ENCODE data around the gene ADAMTS2. TPM values are rescaled to one million over a fixed set of nuclear protein-coding genes. Genes with fewer than 3 reads are reported as not detected.

Gene ADAMTS2
- total and polyA plus RNA-seq, 7 experiments from 2014 or later, result not detected

DNA sequence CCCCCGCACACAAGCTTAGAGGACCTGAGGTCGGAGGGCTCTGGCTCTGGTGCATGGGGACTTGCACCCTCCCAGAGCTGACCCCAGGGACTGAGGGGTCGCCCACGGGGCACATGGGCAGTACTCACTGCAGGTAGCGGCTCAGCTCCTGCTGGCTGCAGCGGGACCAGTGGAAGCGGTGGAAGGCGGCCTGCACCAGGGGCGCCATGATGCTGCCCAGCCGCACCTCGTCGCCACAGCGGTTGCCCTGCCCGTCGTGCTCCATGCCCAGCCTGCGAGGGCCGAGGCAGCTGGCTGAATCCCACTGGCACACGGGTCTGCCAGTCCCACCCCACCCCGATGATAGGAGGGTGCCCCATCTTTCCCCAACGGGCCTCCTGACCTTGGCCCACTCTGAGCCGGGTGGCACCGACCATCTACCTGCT is 191.3 kb downstream of the ADAMTS2 start:
- ChIA-PET POLR2A (no interaction called here), CTCF (no interaction called here)
- Mint-ChIP-seq H3K4me1 (no peaks in the 10 kb centered on the region), H3K27ac (no peak overlapping the region), H3K4me3 (no peak overlapping the region), H3K27me3 (peaks cover 0 to 4% (median 0%) of the 10 kb centered on the region in 5 donors), H3K36me3 (no peaks in the 10 kb centered on the region), H3K9me3 (no peaks in the 10 kb centered on the region)
- no peak for DNase-seq
- H3K4me3 ChIP-seq (ENCODE audit: low read length), result no peak overlapping the region
- intact Hi-C loops (cut with micrococcal nuclease), result no loop called here
- no peaks in the 10 kb centered on the region for H3K27me3 ChIP-seq (ENCODE audit: control insufficient read depth in 2 of 2, insufficient read depth in 2 of 2, low read length in 2 of 2)
- H3K9me3 ChIP-seq (ENCODE audit: control insufficient read depth in 2 of 3, low read length in 3 of 3), result no peaks in the 10 kb centered on the region
- ATAC-seq, result no peak
- H3K4me1 ChIP-seq (ENCODE audit: control insufficient read depth in 2 of 2, insufficient read depth in 2 of 2, low read length in 2 of 2), result no peaks in the 10 kb centered on the region
- no peaks in the 10 kb centered on the region for H3K36me3 ChIP-seq (ENCODE audit: control insufficient read depth in 2 of 3, insufficient read depth in 3 of 3, low read length in 3 of 3)
- no peak overlapping the region for H3K27ac ChIP-seq (ENCODE audit: low read depth, low read length)

DNA sequence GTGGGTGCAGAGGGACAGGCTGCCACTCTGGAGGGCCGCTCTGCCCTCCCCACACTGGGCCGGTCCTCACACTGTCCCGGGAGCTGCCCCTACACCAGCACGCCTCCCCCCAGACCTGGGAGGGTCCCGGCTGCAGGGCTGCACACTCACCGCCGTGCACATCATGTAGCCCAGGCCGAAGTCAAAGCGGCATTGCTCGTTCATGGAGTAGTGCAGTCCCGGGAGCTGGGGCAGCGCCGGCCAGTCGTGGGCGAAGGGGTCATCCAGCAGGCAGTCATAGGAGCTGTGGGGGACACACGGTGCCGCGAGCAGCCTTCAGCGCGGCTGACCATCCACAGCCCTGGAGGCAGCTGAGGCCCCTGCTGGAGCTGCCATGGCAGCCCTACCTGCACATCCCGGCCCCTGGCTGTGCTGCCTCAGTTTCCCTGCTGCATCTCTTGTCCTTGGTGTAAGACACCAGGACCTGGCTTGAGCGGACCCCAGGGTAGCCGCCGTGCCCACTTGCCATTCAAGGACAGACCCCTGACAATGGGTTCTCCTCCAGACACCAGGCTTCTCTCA is 191.8 kb downstream of the ADAMTS2 start:
- H3K27me3 ChIP-seq (ENCODE audit: control insufficient read depth in 2 of 2, insufficient read depth in 2 of 2, low read length in 2 of 2), result no peaks in the 10 kb centered on the region
- intact Hi-C loops (cut with micrococcal nuclease), result no loop called here
- CTCF ChIA-PET, result no interaction called here
- no peaks in the 10 kb centered on the region for H3K4me1 ChIP-seq (ENCODE audit: control insufficient read depth in 2 of 2, insufficient read depth in 2 of 2, low read length in 2 of 2)
- Mint-ChIP-seq H3K9me3 (no peaks in the 10 kb centered on the region), H3K4me1 (no peaks in the 10 kb centered on the region), H3K27ac (no peak overlapping the region), H3K4me3 (no peak overlapping the region), H3K36me3 (no peaks in the 10 kb centered on the region), H3K27me3 (peaks cover 0 to 1% (median 0%) of the 10 kb centered on the region in 5 donors)
- no peaks in the 10 kb centered on the region for H3K9me3 ChIP-seq (ENCODE audit: control insufficient read depth in 2 of 3, low read length in 3 of 3)
- DNase-seq (no peak), ATAC-seq (peak; percentile 23)
- POLR2A ChIA-PET, result no interaction called here
- H3K27ac ChIP-seq (ENCODE audit: low read depth, low read length), result no peak overlapping the region
- no peak overlapping the region for H3K4me3 ChIP-seq (ENCODE audit: low read length)
- no peaks in the 10 kb centered on the region for H3K36me3 ChIP-seq (ENCODE audit: control insufficient read depth in 2 of 3, insufficient read depth in 3 of 3, low read length in 3 of 3)

DNA sequence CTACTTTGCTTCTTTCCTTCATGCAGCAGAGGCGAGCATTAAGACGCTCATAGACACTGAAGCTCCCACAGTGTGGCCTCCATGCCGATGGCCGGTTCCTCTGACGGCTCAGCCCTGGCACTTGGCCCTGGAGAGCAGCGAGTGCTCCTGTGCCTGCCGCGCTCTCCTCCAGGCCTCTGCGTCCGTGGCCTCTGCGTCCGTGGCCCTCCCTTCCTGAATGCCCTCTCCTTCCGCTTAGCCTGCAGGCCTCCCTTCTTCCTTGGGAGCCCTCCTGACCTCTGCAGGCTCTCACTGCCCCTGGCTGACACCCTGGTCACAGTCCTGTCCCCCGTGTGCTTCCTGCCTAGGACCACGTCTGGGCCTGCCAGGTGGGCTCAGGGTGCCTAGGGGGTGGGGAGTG is 192.3 kb downstream of the ADAMTS2 start:
- POLR2A ChIA-PET, result no interaction called here
- CTCF ChIA-PET, result no interaction called here
- Histone ChIP-seq H3K4me1 (ENCODE audit: control insufficient read depth in 2 of 2, insufficient read depth in 2 of 2, low read length in 2 of 2) (no peaks in the 10 kb centered on the region), H3K27ac (ENCODE audit: low read depth, low read length) (no peak overlapping the region), H3K4me3 (ENCODE audit: low read length) (no peak overlapping the region), H3K9me3 (ENCODE audit: control insufficient read depth in 2 of 3, low read length in 3 of 3) (no peaks in the 10 kb centered on the region), H3K27me3 (ENCODE audit: control insufficient read depth in 2 of 2, insufficient read depth in 2 of 2, low read length in 2 of 2) (no peaks in the 10 kb centered on the region), H3K36me3 (ENCODE audit: control insufficient read depth in 2 of 3, insufficient read depth in 3 of 3, low read length in 3 of 3) (no peaks in the 10 kb centered on the region)
- ATAC-seq (no peak), DNase-seq (no peak)
- intact Hi-C loops (cut with micrococcal nuclease), result no loop called here
- no peaks in the 10 kb centered on the region for H3K4me1 Mint-ChIP-seq
- H3K36me3 Mint-ChIP-seq, result no peaks in the 10 kb centered on the region
- no peaks in the 10 kb centered on the region for H3K27me3 Mint-ChIP-seq
- H3K27ac Mint-ChIP-seq, result no peak overlapping the region
- H3K4me3 Mint-ChIP-seq, result peak overlapping the region in 1 of 10 donors; percentile 50
- no peaks in the 10 kb centered on the region for H3K9me3 Mint-ChIP-seq

DNA sequence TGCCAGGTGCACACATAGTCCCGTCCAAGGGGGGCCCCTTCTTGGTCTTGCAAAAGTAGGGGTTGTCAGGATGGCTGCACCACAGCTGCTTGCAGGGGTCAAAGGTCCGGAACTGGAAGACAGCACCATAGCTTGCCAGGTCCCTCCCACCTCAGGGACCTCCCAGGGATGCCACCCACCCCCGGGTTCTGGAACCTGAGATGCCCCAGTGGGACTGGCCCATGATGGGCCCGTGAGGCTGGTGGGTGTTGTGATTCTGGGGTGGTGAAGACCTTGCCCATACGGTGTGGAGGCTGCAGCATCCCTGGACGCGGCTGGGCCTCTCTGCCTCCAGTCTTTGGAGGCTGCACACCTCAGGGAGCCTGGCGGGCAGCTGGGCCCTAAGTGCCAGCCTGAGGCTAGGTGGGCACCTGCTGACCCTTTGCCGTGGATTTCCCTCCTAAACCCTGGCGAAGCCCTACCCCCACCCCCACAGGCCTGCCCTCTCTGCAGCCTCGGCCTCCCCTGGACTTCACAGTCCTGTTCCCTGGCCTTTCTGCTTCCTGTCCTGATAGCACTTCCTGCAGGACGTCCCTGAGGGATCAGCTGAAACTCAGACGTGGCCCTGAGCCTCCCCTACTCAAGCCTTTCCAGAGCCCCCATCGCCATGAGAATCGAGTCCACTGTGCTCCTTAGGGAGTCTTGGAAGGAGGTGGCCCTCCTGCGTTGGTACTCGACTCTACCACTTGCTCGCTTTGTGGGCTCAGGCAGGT is 192.9 kb downstream of the ADAMTS2 start:
- Mint-ChIP-seq H3K4me3 (no peak overlapping the region), H3K9me3 (peaks cover 0 to 3% (median 0%) of the 10 kb centered on the region in 11 donors), H3K4me1 (peaks cover 0 to 2% (median 0%) of the 10 kb centered on the region in 7 donors), H3K36me3 (no peaks in the 10 kb centered on the region), H3K27me3 (no peaks in the 10 kb centered on the region), H3K27ac (no peak overlapping the region)
- Histone ChIP-seq H3K9me3 (ENCODE audit: control insufficient read depth in 2 of 3, low read length in 3 of 3) (no peaks in the 10 kb centered on the region), H3K27ac (ENCODE audit: low read depth, low read length) (no peak overlapping the region), H3K27me3 (ENCODE audit: control insufficient read depth in 2 of 2, insufficient read depth in 2 of 2, low read length in 2 of 2) (no peaks in the 10 kb centered on the region), H3K36me3 (ENCODE audit: control insufficient read depth in 2 of 3, insufficient read depth in 3 of 3, low read length in 3 of 3) (no peaks in the 10 kb centered on the region), H3K4me1 (ENCODE audit: control insufficient read depth in 2 of 2, insufficient read depth in 2 of 2, low read length in 2 of 2) (no peaks in the 10 kb centered on the region), H3K4me3 (ENCODE audit: low read length) (no peak overlapping the region)
- ChIA-PET CTCF (no interaction called here), POLR2A (no interaction called here)
- intact Hi-C loops (cut with micrococcal nuclease), result no loop called here
- DNase-seq, result no peak
- ATAC-seq, result no peak

DNA sequence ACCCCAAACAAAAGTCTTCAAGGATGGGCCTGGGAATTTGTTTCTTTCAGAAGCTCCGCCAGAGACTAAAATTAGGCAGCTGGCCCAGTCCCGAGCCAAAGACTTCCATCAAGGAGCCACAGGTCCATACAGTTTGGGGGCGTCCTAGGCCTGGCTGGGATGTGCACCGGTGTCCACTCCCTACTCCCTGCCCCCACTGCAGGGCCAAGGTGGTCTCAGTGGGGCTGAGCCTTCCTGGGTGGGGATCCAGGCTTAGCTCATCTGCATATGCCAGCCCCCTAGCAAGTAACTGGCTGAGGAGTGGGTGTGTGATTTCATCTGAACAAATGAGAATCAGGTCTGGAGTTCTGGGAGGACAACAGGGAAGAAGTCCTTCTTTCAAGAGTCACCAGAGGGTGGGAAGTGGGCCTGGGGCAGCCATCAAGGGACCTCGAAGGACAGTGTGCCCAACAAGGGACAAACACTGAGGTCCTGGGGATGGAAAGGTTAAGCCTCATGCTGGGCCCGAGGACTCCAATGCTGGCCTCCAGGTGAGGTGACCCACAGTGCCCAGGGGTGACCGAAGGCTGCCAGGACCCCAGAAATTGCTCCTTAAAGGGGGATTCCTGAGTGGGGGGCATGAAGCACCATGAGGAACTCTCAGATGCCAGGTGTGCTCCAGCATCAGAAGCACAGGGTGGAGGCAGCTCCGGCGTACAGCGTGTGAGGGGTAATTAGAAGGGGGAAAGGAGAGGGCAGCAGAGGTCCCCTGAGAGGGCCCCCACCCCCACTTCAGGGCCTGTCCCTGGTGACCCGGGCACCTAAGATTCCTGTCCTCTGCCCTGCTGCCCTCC is 193.8 kb downstream of the ADAMTS2 start:
- Mint-ChIP-seq H3K9me3 (peaks cover 0 to 4% (median 0%) of the 10 kb centered on the region in 11 donors), H3K27me3 (no peaks in the 10 kb centered on the region), H3K4me1 (peaks cover 0 to 7% (median 1%) of the 10 kb centered on the region in 7 donors), H3K27ac (no peak overlapping the region), H3K36me3 (no peaks in the 10 kb centered on the region), H3K4me3 (no peak overlapping the region)
- ATAC-seq (no peak), DNase-seq (no peak)
- intact Hi-C loops (cut with micrococcal nuclease), result no loop called here
- Histone ChIP-seq H3K4me1 (ENCODE audit: control insufficient read depth in 2 of 2, insufficient read depth in 2 of 2, low read length in 2 of 2) (no peaks in the 10 kb centered on the region), H3K27me3 (ENCODE audit: control insufficient read depth in 2 of 2, insufficient read depth in 2 of 2, low read length in 2 of 2) (no peaks in the 10 kb centered on the region), H3K27ac (ENCODE audit: low read depth, low read length) (no peak overlapping the region), H3K4me3 (ENCODE audit: low read length) (no peak overlapping the region), H3K36me3 (ENCODE audit: control insufficient read depth in 2 of 3, insufficient read depth in 3 of 3, low read length in 3 of 3) (no peaks in the 10 kb centered on the region), H3K9me3 (ENCODE audit: control insufficient read depth in 2 of 3, low read length in 3 of 3) (no peaks in the 10 kb centered on the region)
- POLR2A ChIA-PET, result no interaction called here
- CTCF ChIA-PET, result no interaction called here

DNA sequence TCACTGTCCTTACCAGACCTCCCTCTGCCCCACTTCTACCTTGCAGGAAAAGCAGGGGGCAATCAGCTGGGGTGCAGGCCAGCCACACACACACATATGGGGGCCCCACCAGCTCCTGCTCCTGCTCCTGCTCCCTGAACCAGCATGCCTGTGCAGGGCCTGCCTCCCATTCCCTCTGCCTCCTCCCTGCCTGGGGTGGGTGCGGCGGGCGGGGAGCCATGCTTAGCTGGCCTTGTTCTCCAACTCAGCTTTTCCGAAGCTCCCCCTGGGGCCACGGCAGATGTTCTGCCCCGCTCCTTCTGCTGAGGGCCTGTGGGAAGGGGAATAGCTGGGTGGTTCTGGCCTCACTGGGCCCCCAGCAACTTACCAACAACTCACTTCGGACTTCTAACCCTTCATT is 195.2 kb downstream of the ADAMTS2 start:
- no peak overlapping the region for H3K4me3 ChIP-seq (ENCODE audit: low read length)
- DNase-seq, result no peak
- peaks cover 0 to 13% (median 5%) of the 10 kb centered on the region in 7 donors for H3K4me1 Mint-ChIP-seq
- intact Hi-C loops (cut with micrococcal nuclease), result no loop called here
- POLR2A ChIA-PET, result no interaction called here
- peaks cover 0 to 10% (median 0%) of the 10 kb centered on the region in 11 donors for H3K9me3 Mint-ChIP-seq
- no peaks in the 10 kb centered on the region for H3K9me3 ChIP-seq (ENCODE audit: control insufficient read depth in 2 of 3, low read length in 3 of 3)
- H3K27ac Mint-ChIP-seq, result no peak overlapping the region
- no peak for ATAC-seq
- H3K36me3 Mint-ChIP-seq, result no peaks in the 10 kb centered on the region
- H3K4me1 ChIP-seq (ENCODE audit: control insufficient read depth in 2 of 2, insufficient read depth in 2 of 2, low read length in 2 of 2), result no peaks in the 10 kb centered on the region
- no peak overlapping the region for H3K27ac ChIP-seq (ENCODE audit: low read depth, low read length)
- H3K27me3 Mint-ChIP-seq, result no peaks in the 10 kb centered on the region
- no peak overlapping the region for H3K4me3 Mint-ChIP-seq
- CTCF ChIA-PET, result no interaction called here
- no peaks in the 10 kb centered on the region for H3K27me3 ChIP-seq (ENCODE audit: control insufficient read depth in 2 of 2, insufficient read depth in 2 of 2, low read length in 2 of 2)
- H3K36me3 ChIP-seq (ENCODE audit: control insufficient read depth in 2 of 3, insufficient read depth in 3 of 3, low read length in 3 of 3), result no peaks in the 10 kb centered on the region

Data from naive thymus-derived CD4-positive, alpha-beta T cell (primary cell).